ENCODE results near the gene ARFGAP1.

- TF ChIP-seq CTCF (IDR thresholded peaks at IDR 0.05; ENCODE audit: extremely low read depth in 1 of 2, insufficient read depth in 1 of 2, low read depth in 1 of 2, low read length in 2 of 2), result no peak
- no peak for TF ChIP-seq EZH2 (IDR thresholded peaks at IDR 0.05; ENCODE audit: borderline replicate concordance, low read depth, low read length, severe bottlenecking)
- TF ChIP-seq POLR2A (IDR thresholded peaks at IDR 0.05; ENCODE audit: low read depth, low read length), result no peak
- TF ChIP-seq JUN (IDR thresholded peaks at IDR 0.05; ENCODE audit: borderline replicate concordance, insufficient read depth, insufficient read length, low read depth), result no peak
- no peak for TF ChIP-seq POLR2AphosphoS5 (IDR thresholded peaks at IDR 0.05; ENCODE audit: insufficient read depth, low read depth, low read length)
Observed at GRCh38 chr20:63297371-63297781, 24.8 kb downstream of the ARFGAP1 start.
